ENCODE results near the gene ITPA.

The ITPA gene

GRCh38 chr20:3243718-3244358, 34.5 kb downstream of the ITPA start:
- DNase-seq (ENCODE audit: low read depth in 4 of 4, low spot score in 1 of 4) = no peak

GRCh38 chr20:3244613-3245012, 35.3 kb downstream of the ITPA start:
- DNase-seq (ENCODE audit: low read depth in 4 of 4, low spot score in 1 of 4) = no peak

GRCh38 chr20:3245156-3245555, 35.9 kb downstream of the ITPA start:
- DNase-seq (ENCODE audit: low read depth in 4 of 4, low spot score in 1 of 4) = no peak

- DNase-seq (ENCODE audit: low read depth in 4 of 4, low spot score in 1 of 4) = no peak
Measured at GRCh38 chr20:3245711-3246110, 36.4 kb downstream of the ITPA start.

GRCh38 chr20:3246682-3247081, 37.4 kb downstream of the ITPA start:
- DNase-seq (ENCODE audit: low read depth in 4 of 4, low spot score in 1 of 4) = no peak

GRCh38 chr20:3247638-3248037, 38.3 kb downstream of the ITPA start:
- no peak for DNase-seq (ENCODE audit: low read depth in 4 of 4, low spot score in 1 of 4)

- no peak for DNase-seq (ENCODE audit: low read depth in 4 of 4, low spot score in 1 of 4)
Measured at GRCh38 chr20:3248167-3248992, 39.1 kb downstream of the ITPA start.

- no peak for DNase-seq (ENCODE audit: low read depth in 4 of 4, low spot score in 1 of 4)
Measured at GRCh38 chr20:3248993-3249347, 39.7 kb downstream of the ITPA start.

GRCh38 chr20:3250091-3250504, 40.8 kb downstream of the ITPA start:
- no peak for DNase-seq (ENCODE audit: low read depth in 4 of 4, low spot score in 1 of 4)

- DNase-seq (ENCODE audit: low read depth in 4 of 4, low spot score in 1 of 4) = no peak
Measured at GRCh38 chr20:3251806-3252205, 42.5 kb downstream of the ITPA start.

- no peak for DNase-seq (ENCODE audit: low read depth in 4 of 4, low spot score in 1 of 4)
Measured at GRCh38 chr20:3255728-3256127, 46.4 kb downstream of the ITPA start.

- no peak for DNase-seq (ENCODE audit: low read depth in 4 of 4, low spot score in 1 of 4)
Measured at GRCh38 chr20:3258429-3258828, 49.1 kb downstream of the ITPA start.

- DNase-seq (ENCODE audit: low read depth in 4 of 4, low spot score in 1 of 4) = no peak
Measured at GRCh38 chr20:3262566-3262965, 53.3 kb downstream of the ITPA start.

GRCh38 chr20:3270051-3270450, 60.8 kb downstream of the ITPA start:
- DNase-seq (ENCODE audit: low read depth in 4 of 4, low spot score in 1 of 4) = no peak

GRCh38 chr20:3273371-3273770, 64.1 kb downstream of the ITPA start:
- no peak for DNase-seq (ENCODE audit: low read depth in 4 of 4, low spot score in 1 of 4)

Data from stimulated activated CD4-positive, alpha-beta T cell treated with anti-CD3 and anti-CD28 coated beads, Interleukin-1b, Interleukin-23, amount 100 ng/mL, for 24 hours (primary cell).